Caco-2 (cell line): ENCODE measurements around the gene KSR2. TPM values are rescaled to one million over a fixed set of nuclear protein-coding genes. Genes with fewer than 3 reads are reported as not detected.

Source experiments
- BruUV-seq: library from RNA; stranded (reverse); fragments of 400-500 nt; replicated peaks from 2 replicates; lab custom pipeline; 2021; lab: Mats Ljungman, UMichigan
- CTCF ChIA-PET: fragments of 300-600 bp; sonication (Branson Sonifier 250); formaldehyde crosslinking; loops from one replicate; lab custom pipeline; 2022; ENCODE audit warnings: antibody characterized with exemption; lab: Charles Lee
- POLR2A ChIA-PET: fragments of 300-600 bp; sonication (Branson Sonifier 250); formaldehyde crosslinking; loops from one replicate; lab custom pipeline; 2022; ENCODE audit warnings: antibody characterized with exemption; lab: Charles Lee
- DNase-seq, 2 experiments: peaks; one replicate each; pipeline versions ENCODE4 v3.0.0 to v3.0.0-alpha.2; 2020 to 2022
- H3K27me3 ChIP-seq: replicated peaks from 2 replicates; pipeline ENCODE4 v1.6.0; 2011; ENCODE audit warnings: low read length; ENCODE audit not compliant: control insufficient read depth, insufficient read depth
- H3K36me3 ChIP-seq: 2 replicates; pipeline ENCODE4 v1.5.1; 2011; ENCODE audit warnings: low read length; ENCODE audit not compliant: control insufficient read depth, insufficient read depth
- H3K4me1 ChIP-seq: fragments of 250-450 bp; sonication (Bioruptor Pico); 2 replicates; pipeline ENCODE4 v1.5.1; 2020; ENCODE audit warnings: mild to moderate bottlenecking
- H3K4me3 ChIP-seq: 2 replicates; pipeline ENCODE4 v1.5.1; 2011; ENCODE audit warnings: low read depth, mild to moderate bottlenecking, control low read depth, low read length
- H3K9me3 ChIP-seq: fragments of 250-450 bp; sonication (Bioruptor Pico); 2 replicates; pipeline ENCODE4 v1.5.1; 2020; ENCODE audit warnings: mild to moderate bottlenecking, moderate library complexity
- H3K27ac Mint-ChIP-seq: one replicate; pipeline ENCODE4 v1.8.0; 2022; ENCODE audit warnings: mixed read lengths; ENCODE audit not compliant: unreplicated experiment
- H3K27me3 Mint-ChIP-seq: one replicate; pipeline ENCODE4 v1.8.0; 2022; ENCODE audit warnings: mixed read lengths; ENCODE audit not compliant: insufficient read depth, unreplicated experiment
- H3K36me3 Mint-ChIP-seq: one replicate; pipeline ENCODE4 v1.8.0; 2022; ENCODE audit warnings: mild to moderate bottlenecking, mixed read lengths; ENCODE audit not compliant: insufficient read depth, unreplicated experiment
- H3K4me1 Mint-ChIP-seq: one replicate; pipeline ENCODE4 v1.8.0; 2022; ENCODE audit warnings: low read depth, mixed read lengths; ENCODE audit not compliant: unreplicated experiment
- H3K4me3 Mint-ChIP-seq: one replicate; pipeline ENCODE4 v1.8.0; 2022; ENCODE audit warnings: mild to moderate bottlenecking, moderate library complexity, mixed read lengths; ENCODE audit not compliant: unreplicated experiment
- H3K9me3 Mint-ChIP-seq: one replicate; pipeline ENCODE4 v1.8.0; 2022; ENCODE audit warnings: mixed read lengths; ENCODE audit not compliant: unreplicated experiment
- intact Hi-C: fragments of 100-400 bp; cut with micrococcal nuclease; formaldehyde crosslinking; loops from one replicate; pipeline ENCODE4 v1.10.0; 2022; ENCODE audit not compliant: unreplicated experiment
- total RNA-seq: library from RNA; stranded (reverse); gene quantifications from 2 replicates; pipeline ENCODE4 v1.2.3, GENCODE V29; 2022
- TF ChIP-seq, protein P1 (sequence below), 2 experiments: fragments of 200-600 bp in 1 of 2; IDR thresholded peaks; 1 replicate in 1 of 2; 2 replicates in 1 of 2; pipeline versions ENCODE4 v1.5.1 to v1.8.0; 2011 to 2022; ENCODE audit warnings: antibody characterized with exemption in 1 of 2, control low read depth in 1 of 2, inconsistent platforms in 1 of 2, low read depth in 1 of 2, low read length in 1 of 2, mild to moderate bottlenecking in 1 of 2, moderate library complexity in 1 of 2; ENCODE audit not compliant: insufficient read depth in 1 of 2, severe bottlenecking in 1 of 2, unreplicated experiment in 1 of 2

KSR2 gene
- total RNA-seq, 1 experiment from 2014 or later = 0.66 TPM

GRCh38 chr12:117727301-117727700, 241.5 kb downstream of the KSR2 start:
- Histone ChIP-seq H3K4me3 (no peak overlapping the region), H3K27me3 (no peaks in the 10 kb centered on the region; the same call in 1 of the 2 replicates), H3K9me3 (no peaks in the 10 kb centered on the region), H3K36me3 (no peaks in the 10 kb centered on the region), H3K4me1 (no peaks in the 10 kb centered on the region)
- no peaks in the 10 kb centered on the region for H3K4me1 Mint-ChIP-seq
- H3K4me3 Mint-ChIP-seq = no peak overlapping the region
- intact Hi-C loops = no loop called here
- ChIA-PET CTCF (interaction anchor here (1.7 kb wide), 1 partner anchor 110 kb away, joined by 4 read pairs; no protein-coding TSS in a partner anchor), POLR2A (no interaction called here)
- no peak for DNase-seq
- BruUV-seq = no TSS peak
- TF ChIP-seq, protein P1, sequence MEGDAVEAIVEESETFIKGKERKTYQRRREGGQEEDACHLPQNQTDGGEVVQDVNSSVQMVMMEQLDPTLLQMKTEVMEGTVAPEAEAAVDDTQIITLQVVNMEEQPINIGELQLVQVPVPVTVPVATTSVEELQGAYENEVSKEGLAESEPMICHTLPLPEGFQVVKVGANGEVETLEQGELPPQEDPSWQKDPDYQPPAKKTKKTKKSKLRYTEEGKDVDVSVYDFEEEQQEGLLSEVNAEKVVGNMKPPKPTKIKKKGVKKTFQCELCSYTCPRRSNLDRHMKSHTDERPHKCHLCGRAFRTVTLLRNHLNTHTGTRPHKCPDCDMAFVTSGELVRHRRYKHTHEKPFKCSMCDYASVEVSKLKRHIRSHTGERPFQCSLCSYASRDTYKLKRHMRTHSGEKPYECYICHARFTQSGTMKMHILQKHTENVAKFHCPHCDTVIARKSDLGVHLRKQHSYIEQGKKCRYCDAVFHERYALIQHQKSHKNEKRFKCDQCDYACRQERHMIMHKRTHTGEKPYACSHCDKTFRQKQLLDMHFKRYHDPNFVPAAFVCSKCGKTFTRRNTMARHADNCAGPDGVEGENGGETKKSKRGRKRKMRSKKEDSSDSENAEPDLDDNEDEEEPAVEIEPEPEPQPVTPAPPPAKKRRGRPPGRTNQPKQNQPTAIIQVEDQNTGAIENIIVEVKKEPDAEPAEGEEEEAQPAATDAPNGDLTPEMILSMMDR (IDR thresholded peaks at IDR 0.05; ENCODE audit: insufficient read depth in 1 of 2, low read depth in 1 of 2, low read length in 1 of 2, severe bottlenecking in 1 of 2, unreplicated experiment in 1 of 2) = no peak
- H3K36me3 Mint-ChIP-seq = no peaks in the 10 kb centered on the region
- H3K9me3 Mint-ChIP-seq = no peaks in the 10 kb centered on the region
- no peak overlapping the region for H3K27ac Mint-ChIP-seq
- peaks cover 12% of the 10 kb centered on the region for H3K27me3 Mint-ChIP-seq

DNA sequence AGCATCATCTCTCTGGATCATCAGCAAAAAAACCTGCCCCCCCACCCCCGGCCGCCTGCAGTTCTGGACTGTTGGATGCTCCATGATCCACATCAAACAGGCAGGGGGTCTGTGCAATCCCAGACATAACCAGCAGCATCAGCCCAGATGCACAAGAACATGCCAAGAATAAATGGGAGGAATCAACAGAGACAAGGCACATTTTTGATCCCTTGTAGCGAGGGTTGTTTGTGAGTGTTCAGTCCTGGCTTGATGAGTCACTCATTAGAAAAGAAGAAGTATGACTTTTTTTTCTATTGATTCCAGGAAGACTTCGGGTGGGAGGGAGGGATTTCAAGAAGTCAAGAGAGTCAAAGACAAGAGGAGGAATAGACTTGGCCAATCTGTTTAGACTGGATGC, 244.2 kb downstream of the KSR2 start:
- H3K27me3 Mint-ChIP-seq = peaks cover 12% of the 10 kb centered on the region
- POLR2A ChIA-PET = no interaction called here
- no peak overlapping the region for H3K4me3 Mint-ChIP-seq
- DNase-seq = no peak
- no peaks in the 10 kb centered on the region for H3K4me1 Mint-ChIP-seq
- H3K4me3 ChIP-seq = no peak overlapping the region
- intact Hi-C loops = no loop called here
- CTCF ChIA-PET = no interaction called here
- H3K27ac Mint-ChIP-seq = no peak overlapping the region
- TF ChIP-seq, protein P1 (IDR thresholded peaks at IDR 0.05; ENCODE audit: insufficient read depth in 1 of 2, low read depth in 1 of 2, low read length in 1 of 2, severe bottlenecking in 1 of 2, unreplicated experiment in 1 of 2) = no peak
- H3K36me3 Mint-ChIP-seq = no peaks in the 10 kb centered on the region
- no peaks in the 10 kb centered on the region for H3K36me3 ChIP-seq
- H3K4me1 ChIP-seq = no peaks in the 10 kb centered on the region
- no TSS peak for BruUV-seq
- no peaks in the 10 kb centered on the region; the same call in 1 of the 2 replicates for H3K27me3 ChIP-seq
- no peaks in the 10 kb centered on the region for H3K9me3 ChIP-seq
- H3K9me3 Mint-ChIP-seq = no peaks in the 10 kb centered on the region

DNA sequence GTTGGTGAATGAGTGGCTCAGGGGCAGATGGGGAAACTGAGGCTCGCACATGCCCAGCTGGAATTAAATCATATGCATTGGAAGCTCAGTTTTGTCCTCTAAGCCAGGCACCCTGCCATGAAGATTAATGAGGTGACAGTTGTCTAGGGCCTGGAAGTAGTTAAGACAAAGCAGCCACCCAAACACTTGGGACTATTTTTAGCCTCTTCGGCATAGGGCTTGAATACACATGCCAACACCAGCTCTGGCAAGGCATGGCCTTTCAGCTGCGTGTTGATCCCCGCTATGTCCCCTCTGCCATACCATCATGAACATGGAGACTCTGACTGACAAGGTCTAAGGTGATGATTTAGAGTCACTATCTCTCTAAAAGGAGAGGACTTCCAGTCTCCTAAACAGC, 250.2 kb downstream of the KSR2 start:
- TF ChIP-seq, protein P1 (IDR thresholded peaks at IDR 0.05; ENCODE audit: insufficient read depth in 1 of 2, low read depth in 1 of 2, low read length in 1 of 2, severe bottlenecking in 1 of 2, unreplicated experiment in 1 of 2) = no peak
- H3K4me3 Mint-ChIP-seq = no peak overlapping the region

More for the DNA sequence above, 250.2 kb downstream of the KSR2 start:
- Histone ChIP-seq H3K9me3 (no peaks in the 10 kb centered on the region), H3K36me3 (no peaks in the 10 kb centered on the region), H3K27me3 (no peaks in the 10 kb centered on the region), H3K4me3 (no peak overlapping the region), H3K4me1 (no peaks in the 10 kb centered on the region)
- DNase-seq = no peak
- H3K4me1 Mint-ChIP-seq = no peaks in the 10 kb centered on the region
- BruUV-seq = no TSS peak
- H3K27me3 Mint-ChIP-seq = peaks cover 3% of the 10 kb centered on the region
- intact Hi-C loops = no loop called here
- no peak overlapping the region for H3K27ac Mint-ChIP-seq
- no peaks in the 10 kb centered on the region for H3K36me3 Mint-ChIP-seq
- POLR2A ChIA-PET = no interaction called here
- H3K9me3 Mint-ChIP-seq = no peaks in the 10 kb centered on the region
- CTCF ChIA-PET = no interaction called here
